ENCODE results near the gene RASL11B. TPM values are rescaled to one million over a fixed set of nuclear protein-coding genes. Genes with fewer than 3 reads are reported as not detected.
A peak's percentile ranks its signal among the peaks of the same experiment; 100 is the strongest.

RASL11B gene
- total RNA-seq, 1 donor from 2014 or later: not detected

- DNase-seq (ENCODE audit: low read depth, low spot score): no peak
These were observed 11.1 kb downstream of the RASL11B start for GRCh38 chr4:52873191-52873590.

- DNase-seq (ENCODE audit: low read depth, low spot score): no peak
These were observed 11.8 kb downstream of the RASL11B start for GRCh38 chr4:52873861-52874343.

DNA sequence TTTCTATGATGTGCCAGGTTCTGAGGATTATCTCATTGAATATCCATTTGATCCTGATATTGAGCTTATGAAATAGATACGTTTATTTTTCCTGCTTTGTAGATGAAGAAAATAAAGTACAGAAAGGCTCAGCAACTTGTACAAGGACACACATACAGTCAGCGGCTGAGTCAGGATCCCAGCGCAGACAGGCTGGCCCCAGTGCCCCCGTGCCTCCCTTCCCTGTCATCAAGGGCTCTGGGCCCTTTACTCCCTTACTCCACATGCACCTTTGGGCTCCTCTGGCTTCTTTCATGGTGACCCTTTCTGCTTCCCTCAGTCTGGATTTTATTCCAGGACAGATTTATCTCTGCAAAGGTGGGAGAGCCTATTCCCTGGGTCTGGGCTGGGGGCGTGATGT, 12.8 kb downstream of the RASL11B start:
- no peak for DNase-seq (ENCODE audit: low read depth, low spot score)

- no peak for DNase-seq (ENCODE audit: low read depth, low spot score)
These were observed 14.0 kb downstream of the RASL11B start for GRCh38 chr4:52876069-52876468.

GRCh38 chr4:52877036-52877435, 14.9 kb downstream of the RASL11B start:
- no peak for DNase-seq (ENCODE audit: low read depth, low spot score)

- DNase-seq (ENCODE audit: low read depth, low spot score): no peak
These were observed 15.6 kb downstream of the RASL11B start for GRCh38 chr4:52877694-52878093.

- no peak for DNase-seq (ENCODE audit: low read depth, low spot score)
These were observed 17.4 kb downstream of the RASL11B start for GRCh38 chr4:52879471-52879870.

DNA sequence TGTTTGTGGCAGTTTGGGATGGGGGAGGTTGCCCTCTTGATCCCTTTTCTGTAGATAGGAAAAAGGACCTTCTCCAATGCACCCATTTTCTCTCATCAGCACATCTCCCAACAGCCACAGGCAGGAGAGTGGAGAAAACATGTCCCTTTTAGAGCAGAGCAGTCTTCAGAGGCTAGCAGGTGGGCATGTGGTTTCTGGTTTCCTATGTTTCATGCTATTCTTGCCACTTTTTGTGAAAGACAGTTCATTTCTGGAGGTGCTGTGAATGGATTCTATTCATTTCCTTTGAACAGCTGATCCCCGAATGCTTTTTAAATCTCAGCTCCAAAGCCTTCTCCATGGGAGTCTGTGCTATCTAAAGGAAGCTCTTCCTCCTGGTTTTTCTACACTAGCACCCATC, 18.9 kb downstream of the RASL11B start:
- DNase-seq (ENCODE audit: low read depth, low spot score): no peak

DNA sequence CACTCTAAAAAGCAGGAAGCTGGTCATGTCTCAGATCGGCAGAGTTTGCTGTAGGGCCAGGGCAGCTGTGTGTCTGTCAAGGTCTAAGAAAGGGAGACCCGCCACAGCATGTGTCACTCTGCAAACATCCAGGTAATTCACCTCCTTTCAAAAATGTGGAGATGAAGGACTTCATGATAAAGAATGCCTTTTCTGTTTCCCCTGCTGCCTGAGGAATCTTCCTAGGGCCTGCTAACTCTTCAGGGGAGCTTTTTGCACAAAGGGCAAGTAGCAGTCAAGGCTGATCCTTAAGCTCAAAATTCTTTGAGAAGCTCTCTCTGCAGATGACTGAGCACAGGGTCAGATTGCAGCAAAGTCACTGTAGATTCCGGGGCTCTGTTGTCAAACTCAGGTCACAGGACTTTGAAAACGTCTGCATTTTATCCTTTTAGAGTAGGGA, 21.1 kb downstream of the RASL11B start:
- DNase-seq (ENCODE audit: low read depth, low spot score): no peak

DNA sequence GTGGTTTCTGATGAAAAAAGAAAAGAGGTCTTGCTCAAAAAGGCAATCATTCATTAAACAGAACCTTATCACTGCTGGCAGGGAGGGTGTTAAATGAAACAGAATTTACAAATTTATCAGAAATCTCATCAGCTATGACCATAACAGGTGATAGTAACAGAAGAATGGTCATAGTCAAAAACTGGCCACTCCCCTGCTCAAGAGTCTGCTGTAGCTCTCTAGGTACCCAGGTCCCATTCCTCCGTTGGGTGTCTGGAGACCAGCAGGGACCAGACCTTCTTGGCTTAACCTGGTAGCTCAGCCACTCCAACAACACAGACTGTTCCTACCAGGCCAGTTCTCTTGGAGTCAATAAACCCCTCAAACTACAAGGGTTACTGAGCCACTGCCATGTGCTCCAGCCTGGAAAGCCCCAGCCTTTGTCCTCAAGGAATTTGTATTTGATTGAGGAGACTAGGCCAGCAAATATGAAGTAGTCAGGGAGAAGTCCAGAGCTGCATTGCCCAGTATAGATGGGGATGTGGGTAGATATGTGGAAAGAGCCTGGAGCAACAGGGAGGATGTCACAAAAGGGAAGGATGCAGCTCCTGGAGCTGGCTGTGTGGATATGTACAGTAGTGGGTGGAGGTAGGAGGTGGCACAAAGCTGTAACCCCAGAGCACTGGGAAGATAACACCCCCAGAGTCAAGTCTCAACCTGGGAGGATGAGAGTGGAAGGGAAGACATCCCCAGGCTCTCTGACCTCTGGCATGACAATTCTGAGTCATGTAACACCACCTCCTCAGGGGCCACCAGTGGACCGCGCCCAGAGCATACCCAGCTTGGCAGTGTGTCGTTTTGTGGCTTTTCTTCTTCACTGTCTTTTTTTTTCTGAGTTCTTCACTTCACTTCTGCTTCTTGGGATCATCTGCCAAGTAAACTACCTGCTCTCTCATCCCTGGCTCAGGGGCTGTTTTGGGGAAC, 21.9 kb downstream of the RASL11B start:
- no peak for DNase-seq (ENCODE audit: low read depth, low spot score)

- no peak for DNase-seq (ENCODE audit: low read depth, low spot score)
These were observed 22.9 kb downstream of the RASL11B start for GRCh38 chr4:52884994-52885393.

DNA sequence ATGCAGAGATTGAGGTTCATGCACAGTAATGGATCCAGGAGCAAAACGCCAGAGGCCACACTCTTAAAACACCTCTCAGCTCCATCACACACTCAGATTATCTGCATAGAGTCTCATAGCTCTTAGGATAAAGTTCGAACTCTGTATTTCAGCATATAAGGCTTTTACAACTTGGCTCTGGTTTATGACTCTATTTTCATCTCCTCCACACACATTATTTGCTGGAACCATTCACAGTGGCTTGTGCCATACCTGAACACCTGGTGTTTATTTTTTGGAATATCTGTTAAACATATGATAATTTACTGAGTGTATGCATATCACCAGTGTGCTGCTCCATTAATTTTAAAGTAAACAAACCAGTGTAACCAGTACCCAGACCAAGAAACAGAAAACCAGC, 27.2 kb downstream of the RASL11B start:
- DNase-seq (ENCODE audit: low read depth, low spot score): no peak

DNA sequence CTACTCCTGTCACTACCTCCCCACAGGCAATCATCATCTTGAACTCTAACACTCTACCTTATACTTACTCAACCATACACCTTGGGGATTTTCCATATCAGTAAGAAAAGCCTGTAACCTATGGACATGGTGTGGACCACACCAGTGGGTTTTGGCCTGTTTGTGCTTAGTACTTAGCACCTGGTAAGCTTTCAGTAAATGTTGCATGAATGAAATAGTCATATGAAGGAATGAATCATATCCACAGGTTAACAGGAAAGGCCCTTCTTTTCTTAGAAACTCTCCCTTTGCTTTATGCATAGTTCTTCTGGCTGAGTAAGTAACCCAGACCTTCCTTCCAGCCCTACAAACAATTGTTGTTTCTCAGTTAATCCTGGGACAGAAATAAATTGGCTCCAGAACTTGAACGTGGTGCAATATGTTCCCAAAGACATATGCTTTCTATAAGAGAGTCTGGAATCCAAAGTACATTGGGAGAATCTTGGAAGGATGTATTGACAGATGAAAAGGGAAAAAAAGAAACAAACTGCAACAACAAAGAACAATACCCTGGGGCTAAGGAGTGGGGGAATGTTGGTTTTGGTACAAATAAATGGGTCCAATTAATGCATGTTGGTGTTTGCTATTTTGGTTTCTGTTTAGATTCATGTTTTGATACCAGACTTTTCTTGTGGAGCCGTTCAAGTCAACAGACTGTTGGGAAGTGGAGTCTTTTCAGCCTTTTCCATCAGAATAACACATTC, 27.8 kb downstream of the RASL11B start:
- no peak for DNase-seq (ENCODE audit: low read depth, low spot score)

DNA sequence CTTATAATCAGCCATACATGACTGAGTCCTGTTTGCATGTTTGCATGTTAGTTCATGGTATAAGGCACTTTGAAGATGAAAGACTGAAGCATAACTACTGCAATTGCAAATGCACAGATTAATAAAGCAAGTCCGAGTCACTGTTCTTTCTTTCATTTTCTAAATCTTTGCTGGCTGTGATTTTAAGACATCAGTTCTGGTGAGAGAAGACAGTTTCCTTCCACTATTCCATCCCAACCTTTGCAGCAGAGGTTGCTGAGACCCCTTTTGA, 28.3 kb downstream of the RASL11B start:
- DNase-seq (ENCODE audit: low read depth, low spot score): no peak

DNA sequence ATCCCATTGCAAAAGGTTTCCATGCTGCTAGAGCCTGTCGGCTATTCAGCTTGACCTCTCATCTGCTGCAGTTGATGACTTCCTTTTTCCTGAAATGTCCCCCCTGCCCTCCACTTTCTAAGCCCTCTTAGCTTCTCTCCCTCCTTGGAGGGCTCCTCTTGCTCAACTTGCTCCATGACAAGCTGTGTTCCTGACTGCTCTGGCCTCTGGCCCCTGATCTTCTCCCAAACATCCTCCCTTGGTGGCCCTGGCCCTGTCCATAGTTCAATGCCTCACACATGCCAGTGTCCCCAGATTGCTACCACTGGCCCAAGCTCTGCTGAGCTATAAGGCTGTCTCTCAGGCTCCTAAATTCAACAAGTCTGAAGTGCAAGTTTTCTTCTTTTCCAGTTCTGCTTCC, 29.6 kb downstream of the RASL11B start:
- DNase-seq (ENCODE audit: low read depth, low spot score): no peak

GRCh38 chr4:52892880-52893279, 30.8 kb downstream of the RASL11B start:
- DNase-seq (ENCODE audit: low read depth, low spot score): no peak

GRCh38 chr4:52894443-52894842, 32.3 kb downstream of the RASL11B start:
- DNase-seq (ENCODE audit: low read depth, low spot score): no peak

- no peak for DNase-seq (ENCODE audit: low read depth, low spot score)
These were observed 41.2 kb downstream of the RASL11B start for GRCh38 chr4:52903273-52903672.

GRCh38 chr4:52904421-52904820, 42.3 kb downstream of the RASL11B start:
- no peak for DNase-seq (ENCODE audit: low read depth, low spot score)

DNA sequence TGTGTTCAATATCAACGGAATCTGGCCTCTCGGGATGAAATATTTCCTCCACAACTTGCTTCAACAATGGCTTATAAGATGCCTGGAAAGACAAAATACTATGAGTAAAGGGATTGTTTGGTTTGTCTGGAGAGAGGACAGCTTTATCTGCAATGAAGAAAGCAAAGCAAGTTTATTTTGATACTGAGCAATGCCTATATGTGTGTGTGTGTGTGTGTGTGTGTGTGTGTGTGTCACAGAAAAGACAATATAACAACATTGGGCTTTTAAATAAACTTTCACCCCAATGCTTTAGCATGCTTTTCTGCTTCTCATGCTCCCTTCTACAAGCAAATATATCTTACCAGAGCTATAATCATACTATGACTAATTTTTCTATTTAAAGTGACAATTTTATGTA, 45.4 kb downstream of the RASL11B start:
- no peak for DNase-seq (ENCODE audit: low read depth, low spot score)

- no peak for DNase-seq (ENCODE audit: low read depth, low spot score)
These were observed 48.0 kb downstream of the RASL11B start for GRCh38 chr4:52910115-52910514.

- DNase-seq (ENCODE audit: low read depth, low spot score): peak; percentile 50
These were observed 49.7 kb downstream of the RASL11B start for GRCh38 chr4:52911684-52912294.

Measured in pulmonary artery endothelial cell (primary cell).